NCI-H2081 (cell line): Measurements from ENCODE around the gene IFRD2.
A peak's percentile ranks its signal among the peaks of the same experiment; 100 is the strongest.
"Not testable (repeated sequence)": the region's sequence is repeated elsewhere in the genome, so short reads cannot be mapped to it uniquely, and the experiment has no call there.

Source experiments
- DNase-seq, 2 experiments: peaks; one replicate each; lab custom pipeline; 2025; lab: John Stamatoyannopoulos, UW

IFRD2 gene

GRCh38 chr3:50324351-50325112 is 32.3 kb upstream of the IFRD2 start:
- peak; percentile 65 to 74 for DNase-seq

GRCh38 chr3:50323614-50324199 is 31.5 kb upstream of the IFRD2 start:
- DNase-seq, result no peak

GRCh38 chr3:50323092-50323600 is 30.9 kb upstream of the IFRD2 start:
- DNase-seq, result no peak

DNA sequence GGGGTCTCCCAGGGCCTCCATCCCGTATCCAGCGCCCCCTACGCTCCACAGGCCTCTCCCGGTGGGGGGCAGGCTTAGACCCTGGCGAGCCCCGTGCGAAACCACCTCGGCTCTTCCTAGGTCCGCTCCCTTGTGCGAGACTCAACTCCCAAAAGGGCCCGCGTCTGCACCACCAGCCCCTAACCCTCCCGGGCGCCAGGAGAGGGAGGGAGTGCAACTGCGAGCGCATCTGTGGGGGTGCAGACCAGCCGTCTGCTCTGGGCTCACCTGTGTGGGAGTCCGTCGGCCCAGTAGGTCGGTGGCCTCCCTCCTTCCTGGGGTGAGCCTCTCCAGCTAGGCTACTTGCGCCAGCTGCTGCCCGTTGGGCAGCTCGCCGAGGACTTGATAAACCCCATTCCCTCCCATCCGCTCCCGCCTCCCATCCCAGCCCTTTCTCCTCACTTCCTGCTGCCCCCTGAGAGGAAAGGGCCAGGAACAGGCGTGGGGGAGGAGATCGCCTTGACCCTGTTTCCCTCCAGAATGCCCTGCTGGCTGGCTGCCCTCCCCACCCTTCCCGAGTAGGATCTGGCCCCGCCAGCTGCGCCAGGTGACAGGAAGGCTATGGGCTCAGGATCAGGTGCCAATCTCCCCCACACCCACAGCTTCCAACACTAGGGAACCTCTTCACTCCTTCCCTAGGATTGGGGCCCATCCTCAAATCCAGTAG is 30.3 kb upstream of the IFRD2 start, which contains the start of gene HYAL2:
TSS of gene HYAL2 (minus strand) at position 360 of the 706 bp plus-strand sequence. CDS start 2,256 bp downstream, outside the sequence.
- DNase-seq, result peak; percentile 23 to 51

- DNase-seq, result no peak
Measured at GRCh38 chr3:50322115-50322385, 29.8 kb upstream of the IFRD2 start.

- DNase-seq, result peak; percentile 69 to 71
Measured at GRCh38 chr3:50321336-50322114, 29.3 kb upstream of the IFRD2 start.

DNA sequence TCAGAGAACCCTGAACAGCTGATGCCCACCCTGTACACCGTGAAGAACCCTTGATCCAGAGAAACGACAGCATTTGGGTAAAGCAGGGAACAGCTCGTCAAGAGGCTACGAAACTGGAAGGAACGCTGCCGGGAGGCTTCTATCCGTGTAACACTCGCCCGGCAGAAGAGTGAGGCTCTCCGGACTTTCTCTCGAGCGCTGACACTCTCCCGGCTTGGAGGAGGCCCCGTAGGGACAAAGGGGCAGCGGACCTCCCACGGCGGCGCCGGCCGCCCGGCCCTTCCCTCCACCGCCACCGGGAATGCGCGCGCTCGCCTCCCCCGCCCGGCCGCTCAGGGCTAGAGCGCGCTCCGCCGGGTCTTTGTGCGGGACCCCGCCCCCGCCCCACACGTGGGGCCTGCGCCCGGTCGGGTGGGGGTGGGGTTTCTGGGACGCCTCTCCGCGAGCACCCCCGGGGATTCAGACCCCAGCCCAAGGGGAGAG is 28.7 kb upstream of the IFRD2 start:
- DNase-seq, result peak; percentile 54 to 60

- no peak for DNase-seq
Measured at GRCh38 chr3:50319894-50320625, 27.8 kb upstream of the IFRD2 start.

DNA sequence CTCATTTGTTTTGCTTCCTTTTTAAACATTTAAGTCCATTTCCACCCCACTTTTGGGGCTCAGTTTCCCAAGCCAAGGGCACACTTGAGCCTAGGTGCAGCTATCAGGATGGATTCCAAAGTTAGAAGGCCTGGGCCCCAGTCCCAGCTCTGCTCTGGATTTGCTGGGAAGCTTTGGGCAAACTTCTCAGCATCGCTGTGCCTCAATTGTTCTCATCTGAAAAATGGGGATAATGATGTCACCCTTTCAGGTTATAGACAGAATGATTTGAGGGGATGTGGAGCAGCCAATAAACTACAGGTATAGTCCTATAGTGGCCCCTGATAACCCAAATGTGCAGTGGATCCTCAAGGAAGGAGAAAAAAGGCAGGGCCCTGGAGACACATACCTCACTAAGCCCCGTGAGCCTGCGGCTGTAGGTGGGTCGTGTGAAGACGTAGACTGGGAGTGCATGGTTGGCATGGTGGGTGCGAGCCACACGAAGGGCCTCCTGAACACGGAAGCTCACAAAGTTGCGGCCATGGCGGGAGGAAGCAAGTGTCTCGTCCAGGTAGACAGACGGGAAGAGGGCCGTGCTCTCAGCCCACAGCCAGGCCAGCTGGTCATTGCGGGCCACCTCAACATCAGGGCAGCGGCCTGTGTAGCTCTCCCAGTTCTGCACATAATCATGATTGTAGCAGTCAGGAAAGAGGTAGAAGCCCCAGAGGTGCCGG is 27.1 kb upstream of the IFRD2 start:
- DNase-seq, result no peak

DNA sequence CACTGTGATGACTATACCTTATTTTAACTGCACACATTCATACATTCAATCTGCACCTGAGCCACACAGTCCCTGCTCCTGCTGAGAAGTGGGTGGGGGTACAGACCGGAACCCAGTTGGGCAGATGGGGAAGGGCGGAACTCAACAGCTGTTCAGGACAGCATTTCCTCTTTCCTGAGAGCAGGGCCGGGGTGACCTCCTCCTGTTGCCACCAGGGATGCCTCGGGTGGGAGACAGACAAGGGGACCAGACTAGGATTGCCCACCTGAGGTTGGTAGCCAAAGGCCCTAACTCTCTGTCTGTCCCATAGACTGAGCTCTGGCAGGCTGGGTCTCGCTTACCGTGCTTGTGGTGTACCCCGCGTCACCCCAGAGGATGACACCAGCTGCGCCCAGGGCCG is 26.4 kb upstream of the IFRD2 start:
- DNase-seq, result no peak

DNA sequence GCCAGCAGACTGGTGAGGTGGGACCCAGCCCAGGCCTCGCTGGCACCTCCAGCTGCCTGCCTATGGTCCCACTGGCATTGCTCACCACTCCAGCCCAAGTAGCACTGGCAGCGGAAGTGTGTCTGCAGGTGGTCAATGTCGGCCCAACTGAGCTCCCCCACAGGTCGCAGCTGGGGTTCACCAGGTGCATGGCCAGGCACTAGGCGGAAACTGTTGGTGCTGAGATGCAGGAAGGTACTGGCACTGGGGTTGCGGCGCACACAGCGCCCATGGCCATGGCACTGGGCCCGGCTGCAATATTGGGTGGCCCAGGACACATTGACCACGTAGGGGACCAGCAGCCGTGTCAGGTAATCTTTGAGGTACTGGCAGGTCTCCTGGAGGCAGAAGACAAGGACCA is 25.9 kb upstream of the IFRD2 start:
- no peak for DNase-seq

DNA sequence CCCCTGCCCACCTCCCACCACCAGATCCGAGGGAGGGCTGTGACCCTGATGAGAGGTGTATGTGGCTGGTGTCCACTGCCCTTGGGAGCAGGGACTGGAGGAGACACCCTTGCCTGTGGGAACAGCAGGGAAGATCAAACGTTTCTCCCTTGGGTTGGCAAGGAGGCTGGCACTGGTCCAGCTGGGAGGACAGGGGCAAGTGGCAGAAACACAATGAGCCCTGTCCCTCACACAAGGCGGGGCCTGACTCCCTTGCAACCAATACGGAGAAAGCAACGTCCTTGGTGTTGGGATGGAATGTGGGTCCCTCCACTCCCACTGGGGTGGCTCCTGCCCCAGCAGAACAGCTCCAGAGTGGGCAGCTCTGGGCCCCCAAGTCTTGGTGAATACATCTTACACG is 25.1 kb upstream of the IFRD2 start:
- no peak for DNase-seq

DNA sequence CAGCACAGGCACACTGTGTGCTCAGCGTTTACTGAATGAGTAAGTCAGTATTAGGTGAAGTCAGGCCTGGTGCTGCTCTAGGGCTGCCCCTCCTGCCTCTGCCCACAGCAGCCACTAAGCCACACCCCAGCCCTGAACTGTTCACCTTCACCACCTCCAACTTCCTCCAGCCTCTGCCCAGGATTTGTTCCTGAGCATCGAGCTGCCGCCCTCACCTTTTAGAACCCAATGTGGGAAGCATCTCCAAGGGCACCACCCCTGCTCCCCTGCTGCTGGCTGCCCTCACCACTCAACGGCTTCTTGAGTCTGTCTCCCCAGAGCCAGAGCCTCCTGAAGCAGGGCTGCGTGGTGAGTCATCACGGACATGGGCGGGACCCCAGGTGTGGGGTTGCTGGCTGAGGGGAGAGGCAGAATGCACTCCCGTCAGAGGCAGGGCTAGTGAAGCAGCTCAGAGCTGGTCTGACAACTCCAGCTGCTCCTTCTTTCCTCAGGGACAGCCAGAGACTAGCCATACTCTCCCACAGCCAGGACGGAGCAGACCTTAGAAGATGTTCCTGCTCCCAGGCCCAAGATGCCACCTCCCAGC is 24.5 kb upstream of the IFRD2 start:
- no peak for DNase-seq

DNA sequence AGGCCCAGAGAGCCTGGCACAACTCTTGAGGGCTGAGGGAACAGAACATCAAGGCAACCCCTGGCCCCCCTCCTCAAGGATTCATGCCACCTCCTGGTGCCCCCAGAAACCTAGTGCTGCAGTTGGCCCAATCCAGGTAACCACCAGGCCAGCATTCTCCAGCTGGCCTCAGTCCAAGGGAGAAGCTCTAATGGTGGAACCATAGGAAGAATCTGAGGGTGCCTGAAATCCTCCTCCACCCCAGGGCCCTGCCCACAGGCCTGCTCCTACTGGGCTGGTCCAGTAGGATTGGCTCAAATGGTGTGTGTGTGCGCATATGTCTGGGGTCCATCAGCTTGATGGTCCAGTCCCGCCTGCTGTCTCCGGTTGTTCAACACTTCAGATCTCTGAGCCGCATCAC is 22.6 kb upstream of the IFRD2 start:
- no peak for DNase-seq

- DNase-seq, result no peak
Measured at GRCh38 chr3:50314342-50314741, 22.1 kb upstream of the IFRD2 start.

- DNase-seq, result not testable (repeated sequence)
Measured at GRCh38 chr3:50312041-50312440, 19.8 kb upstream of the IFRD2 start.

DNA sequence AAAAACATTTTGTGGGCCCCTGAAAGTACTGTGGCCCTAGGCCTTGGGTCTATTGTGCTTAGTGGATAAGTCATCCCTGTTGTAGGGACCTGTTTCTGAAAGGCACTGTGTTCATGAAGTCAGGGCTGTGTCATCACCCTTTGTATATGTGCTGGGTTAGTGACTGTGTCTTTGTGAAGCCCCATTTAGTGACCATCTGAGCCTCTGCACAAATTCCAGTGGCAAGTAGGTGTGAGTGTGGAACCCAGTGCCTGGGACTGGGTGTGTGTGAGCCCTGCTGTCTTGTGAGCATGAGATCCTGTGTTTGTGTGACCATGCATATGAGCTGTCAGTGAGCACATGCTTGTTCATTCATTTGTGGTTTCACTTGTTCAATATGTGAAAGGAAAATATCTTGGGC is 12.4 kb upstream of the IFRD2 start:
- no peak for DNase-seq

DNA sequence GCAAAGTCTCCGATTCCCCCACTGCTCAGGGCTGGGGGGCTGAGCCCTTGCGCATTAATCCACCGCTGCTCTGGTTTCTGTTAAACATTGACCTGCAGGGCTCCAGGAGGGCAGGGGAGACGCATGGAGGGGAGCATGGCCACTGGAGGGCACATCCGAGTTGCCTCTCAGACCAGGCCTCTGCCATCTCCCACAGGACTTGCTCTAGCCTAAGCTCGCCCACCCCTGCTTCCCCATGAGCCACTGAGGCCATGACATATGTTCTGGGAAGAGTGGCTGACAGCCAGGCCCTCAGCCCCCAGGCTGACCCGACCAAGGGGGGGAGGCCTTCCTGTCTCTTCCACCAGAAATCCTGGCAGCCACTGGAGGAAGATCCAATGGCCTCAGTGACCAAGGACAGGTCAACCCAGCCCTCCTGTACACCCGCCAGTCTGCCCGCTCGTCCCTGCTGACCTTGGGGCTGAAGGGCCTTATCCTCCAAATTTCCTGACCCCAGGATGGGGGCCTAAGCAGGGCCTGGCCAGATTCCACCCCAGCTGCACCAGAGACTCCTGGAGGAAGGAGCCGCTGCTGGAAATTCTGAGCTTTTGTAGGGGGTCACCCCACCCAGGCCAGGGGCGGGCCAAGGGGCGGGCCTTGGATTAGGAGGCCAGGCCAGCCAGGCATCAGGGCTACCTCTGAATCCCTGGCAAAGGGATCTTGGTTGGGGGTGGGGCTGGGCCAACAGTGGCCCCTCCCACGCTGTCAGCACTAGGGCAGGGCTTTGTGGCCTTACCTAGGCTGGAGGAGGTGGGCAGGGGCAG is 11.0 kb upstream of the IFRD2 start, which contains the start of gene HYAL1:
TSS of gene HYAL1 (minus strand) at position 562 of the 803 bp plus-strand sequence. CDS start 618 bp downstream, outside the sequence.
- no peak for DNase-seq
